Measurements from ENCODE around the gene TM4SF5.
A peak's percentile ranks its signal among the peaks of the same experiment; 100 is the strongest.

The TM4SF5 gene

GRCh38 chr17:4766201-4766600 is 5.5 kb upstream of the TM4SF5 start:
- peaks cover 4% of the 10 kb centered on the region for H3K27me3 ChIP-seq
- no peaks in the 10 kb centered on the region for H3K36me3 ChIP-seq
- H3K9me3 ChIP-seq: no peaks in the 10 kb centered on the region
- TF ChIP-seq CTCF (IDR thresholded peaks at IDR 0.05): no peak
- H3K4me3 ChIP-seq (ENCODE audit: low read depth in 1 of 2, low read length in 1 of 2): no peak overlapping the region
- peak overlapping the region; percentile 77 for H3K27ac ChIP-seq
- H3K4me1 ChIP-seq (ENCODE audit: control insufficient read depth in 1 of 2, insufficient read depth in 1 of 2, low read depth in 1 of 2, low read length in 1 of 2): peaks cover 29 to 31% of the 10 kb centered on the region in 2 experiments

DNA sequence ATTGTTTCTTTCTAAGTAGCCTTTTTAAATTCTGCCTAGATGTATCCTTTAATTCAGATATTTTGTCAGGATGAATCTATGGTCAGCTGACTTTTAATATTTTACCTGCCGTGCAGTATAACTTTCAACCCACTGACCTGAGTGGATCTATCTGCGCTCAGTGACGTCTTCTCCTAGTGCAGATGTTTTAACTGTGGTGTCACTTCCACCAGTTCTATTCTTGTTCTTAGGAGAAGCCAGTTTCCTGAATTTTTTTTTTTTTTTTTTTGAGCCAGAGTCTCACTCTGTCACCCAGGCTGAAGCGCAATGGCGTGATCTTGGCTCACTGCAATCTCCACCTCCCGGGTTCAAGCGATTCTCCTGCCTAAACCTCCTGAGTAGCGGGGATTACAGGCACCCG is 5.0 kb upstream of the TM4SF5 start:
- Histone ChIP-seq H3K4me1 (ENCODE audit: control insufficient read depth in 1 of 2, insufficient read depth in 1 of 2, low read depth in 1 of 2, low read length in 1 of 2) (peaks cover 29 to 31% of the 10 kb centered on the region in 2 experiments), H3K4me3 (ENCODE audit: low read depth in 1 of 2, low read length in 1 of 2) (no peak overlapping the region), H3K36me3 (no peaks in the 10 kb centered on the region), H3K27ac (peak overlapping the region; percentile 77), H3K9me3 (no peaks in the 10 kb centered on the region), H3K27me3 (peaks cover 5% of the 10 kb centered on the region)
- TF ChIP-seq CTCF (IDR thresholded peaks at IDR 0.05): no peak

GRCh38 chr17:4768298-4768697 is 3.4 kb upstream of the TM4SF5 start:
- H3K36me3 ChIP-seq: no peaks in the 10 kb centered on the region
- H3K27me3 ChIP-seq: peaks cover 11% of the 10 kb centered on the region
- H3K4me3 ChIP-seq (ENCODE audit: low read depth in 1 of 2, low read length in 1 of 2): no peak overlapping the region
- TF ChIP-seq CTCF (IDR thresholded peaks at IDR 0.05): no peak
- H3K9me3 ChIP-seq: no peaks in the 10 kb centered on the region
- H3K4me1 ChIP-seq (ENCODE audit: control insufficient read depth in 1 of 2, insufficient read depth in 1 of 2, low read depth in 1 of 2, low read length in 1 of 2): peaks cover 29 to 31% of the 10 kb centered on the region in 2 experiments
- H3K27ac ChIP-seq: no peak overlapping the region

DNA sequence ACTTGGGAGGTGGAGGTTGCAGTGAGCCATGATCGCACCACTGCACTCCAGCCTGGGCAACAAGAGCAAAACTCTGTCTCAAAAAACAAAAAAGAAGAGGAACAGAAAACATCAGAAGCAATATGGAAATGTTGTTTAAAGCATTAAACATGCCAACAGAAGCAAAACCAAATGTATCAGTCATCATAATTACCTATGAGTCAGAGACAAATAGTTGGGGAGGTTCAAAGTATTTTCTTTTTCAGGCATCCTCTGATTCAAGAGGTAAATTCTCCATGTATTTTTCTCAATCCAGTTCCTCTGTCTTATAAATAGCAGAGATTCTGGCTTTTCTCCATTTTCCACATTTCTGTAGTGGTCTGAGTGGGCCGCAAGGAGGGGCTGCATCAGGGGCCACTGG is 2.1 kb upstream of the TM4SF5 start:
- no peak overlapping the region for H3K4me3 ChIP-seq (ENCODE audit: low read depth in 1 of 2, low read length in 1 of 2)
- no peak overlapping the region for H3K27ac ChIP-seq
- TF ChIP-seq CTCF (IDR thresholded peaks at IDR 0.05): no peak
- no peaks in the 10 kb centered on the region for H3K36me3 ChIP-seq
- peaks cover 17% of the 10 kb centered on the region for H3K27me3 ChIP-seq
- no peaks in the 10 kb centered on the region for H3K9me3 ChIP-seq
- peaks cover 21 to 24% of the 10 kb centered on the region in 2 experiments for H3K4me1 ChIP-seq (ENCODE audit: control insufficient read depth in 1 of 2, insufficient read depth in 1 of 2, low read depth in 1 of 2, low read length in 1 of 2)

GRCh38 chr17:4772235-4772613 is 538 bp downstream of the TM4SF5 start:
- Histone ChIP-seq H3K27ac (no peak overlapping the region), H3K4me1 (ENCODE audit: control insufficient read depth in 1 of 2, insufficient read depth in 1 of 2, low read depth in 1 of 2, low read length in 1 of 2) (no peaks in the 10 kb centered on the region), H3K27me3 (peaks cover 24% of the 10 kb centered on the region), H3K4me3 (ENCODE audit: low read depth in 1 of 2, low read length in 1 of 2) (no peak overlapping the region), H3K36me3 (no peaks in the 10 kb centered on the region), H3K9me3 (no peaks in the 10 kb centered on the region)
- no peak for TF ChIP-seq CTCF (IDR thresholded peaks at IDR 0.05)

All from neutrophil (primary cell).